Measurements from ENCODE around the gene FOXP1.

FOXP1 gene

DNA sequence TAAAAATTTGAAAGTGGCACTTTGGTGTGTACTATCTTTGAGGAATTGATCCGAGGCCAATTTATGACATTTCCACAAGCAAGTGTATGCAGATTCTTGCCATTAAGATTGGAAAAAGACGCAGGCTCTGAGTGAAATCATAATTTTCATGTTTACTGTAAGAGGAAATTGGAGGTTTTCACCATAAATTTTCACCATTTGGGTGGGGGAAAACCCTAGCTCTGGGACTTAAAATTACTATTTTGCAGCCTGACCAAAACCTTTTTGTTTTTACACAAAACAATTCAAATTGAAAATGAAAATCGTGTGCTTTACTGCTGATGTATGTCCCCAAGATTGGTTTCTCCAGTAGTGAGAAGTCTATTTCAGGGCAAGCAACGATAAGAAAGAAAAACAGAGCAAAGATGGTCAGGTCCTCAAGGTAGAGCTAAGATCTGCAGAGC is 282.6 kb downstream of the FOXP1 start:
- TF ChIP-seq, protein P1, sequence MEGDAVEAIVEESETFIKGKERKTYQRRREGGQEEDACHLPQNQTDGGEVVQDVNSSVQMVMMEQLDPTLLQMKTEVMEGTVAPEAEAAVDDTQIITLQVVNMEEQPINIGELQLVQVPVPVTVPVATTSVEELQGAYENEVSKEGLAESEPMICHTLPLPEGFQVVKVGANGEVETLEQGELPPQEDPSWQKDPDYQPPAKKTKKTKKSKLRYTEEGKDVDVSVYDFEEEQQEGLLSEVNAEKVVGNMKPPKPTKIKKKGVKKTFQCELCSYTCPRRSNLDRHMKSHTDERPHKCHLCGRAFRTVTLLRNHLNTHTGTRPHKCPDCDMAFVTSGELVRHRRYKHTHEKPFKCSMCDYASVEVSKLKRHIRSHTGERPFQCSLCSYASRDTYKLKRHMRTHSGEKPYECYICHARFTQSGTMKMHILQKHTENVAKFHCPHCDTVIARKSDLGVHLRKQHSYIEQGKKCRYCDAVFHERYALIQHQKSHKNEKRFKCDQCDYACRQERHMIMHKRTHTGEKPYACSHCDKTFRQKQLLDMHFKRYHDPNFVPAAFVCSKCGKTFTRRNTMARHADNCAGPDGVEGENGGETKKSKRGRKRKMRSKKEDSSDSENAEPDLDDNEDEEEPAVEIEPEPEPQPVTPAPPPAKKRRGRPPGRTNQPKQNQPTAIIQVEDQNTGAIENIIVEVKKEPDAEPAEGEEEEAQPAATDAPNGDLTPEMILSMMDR (conservative IDR thresholded peaks at IDR 0.05; ENCODE audit: control insufficient read depth, insufficient read depth, low read depth, low read length), result no peak
- DNase-seq (ENCODE audit: low read depth), result no peak
- H3K4me3 ChIP-seq (ENCODE audit: control insufficient read depth, low read depth, low read length), result no peak overlapping the region

GRCh38 chr3:71299160-71299559 is 284.4 kb downstream of the FOXP1 start:
- H3K4me3 ChIP-seq (ENCODE audit: control insufficient read depth, low read depth, low read length), result no peak overlapping the region
- TF ChIP-seq, protein P1 (conservative IDR thresholded peaks at IDR 0.05; ENCODE audit: control insufficient read depth, insufficient read depth, low read depth, low read length), result no peak
- DNase-seq (ENCODE audit: low read depth), result no peak

DNA sequence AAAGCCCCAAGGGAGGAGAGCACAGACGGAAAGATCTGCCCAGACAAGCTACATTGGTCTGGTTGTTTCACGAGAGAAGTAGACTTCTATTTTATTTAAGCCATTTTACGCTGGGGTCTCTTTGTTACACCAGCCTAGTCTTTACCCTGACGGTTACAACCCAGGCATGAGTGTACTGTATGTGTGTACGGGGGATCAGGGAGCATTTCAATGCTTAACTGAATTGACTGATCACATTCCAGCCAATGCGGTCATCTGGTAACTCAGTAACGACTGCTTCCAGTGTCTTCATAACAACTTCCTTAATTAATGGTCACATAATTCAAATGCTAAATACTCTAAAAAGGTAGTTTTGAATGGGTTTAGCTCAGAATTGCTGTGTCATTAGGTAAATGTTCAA is 288.6 kb downstream of the FOXP1 start:
- TF ChIP-seq, protein P1 (conservative IDR thresholded peaks at IDR 0.05; ENCODE audit: control insufficient read depth, insufficient read depth, low read depth, low read length), result no peak
- DNase-seq (ENCODE audit: low read depth), result no peak
- no peak overlapping the region for H3K4me3 ChIP-seq (ENCODE audit: control insufficient read depth, low read depth, low read length)

DNA sequence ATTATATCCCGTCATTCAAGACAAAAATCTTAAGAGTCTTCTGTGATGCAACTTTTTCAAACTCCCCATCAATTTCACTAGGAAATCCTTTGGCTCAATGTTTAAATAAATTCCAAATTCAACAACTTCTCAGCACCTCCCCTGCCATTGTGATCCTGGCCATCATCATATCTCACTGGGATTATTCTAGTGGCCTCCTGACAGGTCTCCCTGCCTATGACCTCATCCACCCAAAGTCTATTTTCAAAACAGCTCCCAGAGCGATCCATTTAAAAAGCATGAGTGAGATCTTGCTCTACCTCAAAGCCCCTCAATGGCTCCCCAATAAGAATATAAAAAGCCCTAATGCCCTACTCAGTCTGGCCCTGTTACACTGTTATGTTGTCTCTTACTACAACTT is 293.2 kb downstream of the FOXP1 start:
- TF ChIP-seq, protein P1 (conservative IDR thresholded peaks at IDR 0.05; ENCODE audit: control insufficient read depth, insufficient read depth, low read depth, low read length), result no peak
- H3K4me3 ChIP-seq (ENCODE audit: control insufficient read depth, low read depth, low read length), result no peak overlapping the region
- DNase-seq (ENCODE audit: low read depth), result no peak

- DNase-seq (ENCODE audit: low read depth), result no peak
- TF ChIP-seq, protein P1 (conservative IDR thresholded peaks at IDR 0.05; ENCODE audit: control insufficient read depth, insufficient read depth, low read depth, low read length), result no peak
- no peak overlapping the region for H3K4me3 ChIP-seq (ENCODE audit: control insufficient read depth, low read depth, low read length)
Measured at GRCh38 chr3:71288269-71288930, 295.1 kb downstream of the FOXP1 start.

- no peak overlapping the region for H3K4me3 ChIP-seq (ENCODE audit: control insufficient read depth, low read depth, low read length)
Measured at GRCh38 chr3:71285086-71285485, 298.4 kb downstream of the FOXP1 start.

More at GRCh38 chr3:71285086-71285485, 298.4 kb downstream of the FOXP1 start:
- TF ChIP-seq, protein P1 (conservative IDR thresholded peaks at IDR 0.05; ENCODE audit: control insufficient read depth, insufficient read depth, low read depth, low read length), result no peak
- no peak for DNase-seq (ENCODE audit: low read depth)
